GM23338 (cell line): Measurements from ENCODE around the gene DIAPH3. TPM values are rescaled to one million over a fixed set of nuclear protein-coding genes. Genes with fewer than 3 reads are reported as not detected.

Experiments used
- ATAC-seq: fragments of 200-7000 bp; cut with Tn5 transposase; 3 replicates; pipeline ENCODE4 v1.9.1; 2020
- DNase-seq: peaks from one replicate; pipeline ENCODE4 v3.0.0-alpha.2; 2015; ENCODE audit warnings: low spot score
- H2AFZ ChIP-seq: fragments of 200-600 bp; sonication (generic); 2 replicates; pipeline ENCODE4 v1.8.0; 2016; ENCODE audit warnings: antibody characterized with exemption, mild to moderate bottlenecking, moderate library complexity
- H3F3A ChIP-seq: fragments of 200-600 bp; sonication (generic); replicated peaks from 2 replicates; pipeline ENCODE4 v1.8.0; 2017; ENCODE audit warnings: antibody characterized with exemption, mixed run types, low read depth
- H3K27ac ChIP-seq: fragments of 200-600 bp; sonication (generic); 2 replicates; pipeline ENCODE4 v1.6.1; 2016; ENCODE audit warnings: low read depth
- H3K27me3 ChIP-seq: fragments of 200-600 bp; sonication (generic); 2 replicates; pipeline ENCODE4 v1.8.0; 2016; ENCODE audit warnings: mild to moderate bottlenecking, mixed run types, moderate library complexity; ENCODE audit not compliant: insufficient read depth
- H3K36me3 ChIP-seq: fragments of 200-600 bp; sonication (generic); 2 replicates; pipeline ENCODE4 v1.8.0; 2016; ENCODE audit warnings: mild to moderate bottlenecking; ENCODE audit not compliant: insufficient read depth
- H3K4me1 ChIP-seq: fragments of 200-600 bp; sonication (generic); 2 replicates; pipeline ENCODE4 v1.8.0; 2016; ENCODE audit warnings: mild to moderate bottlenecking, moderate library complexity; ENCODE audit not compliant: insufficient read depth
- H3K4me2 ChIP-seq: fragments of 200-600 bp; sonication (generic); 2 replicates; pipeline ENCODE4 v1.7.1; 2017; ENCODE audit warnings: mixed run types
- H3K4me3 ChIP-seq: fragments of 200-600 bp; sonication (generic); 2 replicates; pipeline ENCODE4 v1.6.1; 2016; ENCODE audit warnings: mixed run types
- H3K79me2 ChIP-seq: fragments of 200-600 bp; sonication (generic); replicated peaks from 2 replicates; pipeline ENCODE4 v1.8.0; 2017; ENCODE audit warnings: mild to moderate bottlenecking; ENCODE audit not compliant: insufficient read depth
- H3K9me2 ChIP-seq: fragments of 200-600 bp; sonication (generic); 2 replicates; pipeline ENCODE4 v1.8.0; 2017; ENCODE audit not compliant: insufficient read depth
- H4K20me1 ChIP-seq: fragments of 200-600 bp; sonication (generic); replicated peaks from 2 replicates; pipeline ENCODE4 v1.8.0; 2017; ENCODE audit warnings: mild to moderate bottlenecking; ENCODE audit not compliant: insufficient read depth
- H3K27ac Mint-ChIP-seq: 2 replicates; pipeline ENCODE4 v1.8.0; 2020; ENCODE audit warnings: inconsistent platforms, mild to moderate bottlenecking, moderate library complexity, mixed read lengths
- H3K27me3 Mint-ChIP-seq: 3 replicates; pipeline ENCODE4 v1.8.0; 2022; ENCODE audit warnings: low read depth, mild to moderate bottlenecking, moderate library complexity, mixed read lengths, inconsistent platforms; ENCODE audit not compliant: insufficient read depth, poor library complexity
- H3K36me3 Mint-ChIP-seq: 3 replicates; pipeline ENCODE4 v1.8.0; 2021; ENCODE audit warnings: low read depth, mild to moderate bottlenecking, inconsistent platforms, moderate library complexity, mixed read lengths
- H3K4me1 Mint-ChIP-seq: 3 replicates; pipeline ENCODE4 v1.8.0; 2020; ENCODE audit warnings: mild to moderate bottlenecking, inconsistent platforms, mixed read lengths
- H3K4me3 Mint-ChIP-seq: 3 replicates; pipeline ENCODE4 v1.8.0; 2021; ENCODE audit warnings: moderate library complexity, mild to moderate bottlenecking, inconsistent platforms, mixed read lengths
- H3K9me3 Mint-ChIP-seq: 3 replicates; pipeline ENCODE4 v1.8.0; 2020; ENCODE audit warnings: moderate library complexity, mild to moderate bottlenecking, inconsistent platforms, mixed read lengths
- CTCF ChIP-seq, 2 experiments: fragments of 200-600 bp in 1 of 2; sonication (generic) in 1 of 2; conservative IDR thresholded peaks; 2 replicates each; pipeline versions ENCODE4 v1.5.1 to v1.6.1; 2016 to 2017; ENCODE audit warnings: antibody characterized with exemption in 2 of 2, low read depth in 2 of 2, mild to moderate bottlenecking in 2 of 2, moderate library complexity in 1 of 2
- EZH2 ChIP-seq: fragments of 200-600 bp; sonication (generic); IDR thresholded peaks from one replicate; pipeline ENCODE4 v1.8.0; 2017; ENCODE audit warnings: antibody characterized with exemption, mild to moderate bottlenecking, low read depth; ENCODE audit not compliant: unreplicated experiment
- NANOG ChIP-seq: IDR thresholded peaks from 2 replicates; pipeline ENCODE4 v1.6.1; 2016; ENCODE audit warnings: antibody characterized with exemption, borderline replicate concordance
- ZNF114 ChIP-seq: fragments of 250-450 bp; sonication (Bioruptor Pico); IDR thresholded peaks from 2 replicates; pipeline ENCODE4 v1.5.0; 2020; ENCODE audit warnings: mild to moderate bottlenecking, moderate library complexity
- polyA plus RNA-seq: library from polyadenylated mRNA; unstranded; fragments of >200 nt; fragmentation: Nextera tagmentation; extraction: Ambion mirVana; gene quantifications from 2 replicates; pipeline ENCODE4 v1.2.1, GENCODE V29; 2016
- total RNA-seq: library from RNA; depleted of rRNA; stranded (reverse); fragments of >200 nt; shearing (Covaris generic); gene quantifications from 2 replicates; pipeline ENCODE4 v1.2.3, GENCODE V29; 2014
- TF ChIP-seq, protein P1 (sequence below): fragments of 250-450 bp; sonication (Bioruptor Pico); IDR thresholded peaks from 2 replicates; pipeline ENCODE4 v1.5.0; 2020; ENCODE audit warnings: mild to moderate bottlenecking, moderate library complexity

Gene DIAPH3
- total and polyA plus RNA-seq, 2 experiments from 2014 or later, result 23.4 to 30.2 TPM

- Mint-ChIP-seq H3K9me3 (no peaks in the 10 kb centered on the region), H3K36me3 (peaks cover under 1% of the 10 kb centered on the region; the same call in 2 of the 3 replicates), H3K27ac (no peak overlapping the region), H3K4me1 (peaks cover 4% of the 10 kb centered on the region; the same call in 2 of the 3 replicates), H3K4me3 (no peak overlapping the region), H3K27me3 (no peaks in the 10 kb centered on the region)
- Histone ChIP-seq H3K36me3 (no peaks in the 10 kb centered on the region), H3K79me2 (no peaks in the 10 kb centered on the region), H4K20me1 (no peaks in the 10 kb centered on the region; the same call in 1 of the 2 replicates), H3K4me2 (no peak overlapping the region), H2AFZ (no peak overlapping the region), H3K27me3 (no peaks in the 10 kb centered on the region), H3K4me1 (no peaks in the 10 kb centered on the region), H3K27ac (no peak overlapping the region), H3K4me3 (no peak overlapping the region), H3F3A (no peaks in the 10 kb centered on the region), H3K9me2 (no peaks in the 10 kb centered on the region)
- TF ChIP-seq NANOG (no peak), CTCF (conservative IDR thresholded peaks at IDR 0.05; ENCODE audit: low read depth in 2 of 2) (no peak), ZNF114 (CRISPR knock-in tag) (no peak)
- TF ChIP-seq, protein P1, sequence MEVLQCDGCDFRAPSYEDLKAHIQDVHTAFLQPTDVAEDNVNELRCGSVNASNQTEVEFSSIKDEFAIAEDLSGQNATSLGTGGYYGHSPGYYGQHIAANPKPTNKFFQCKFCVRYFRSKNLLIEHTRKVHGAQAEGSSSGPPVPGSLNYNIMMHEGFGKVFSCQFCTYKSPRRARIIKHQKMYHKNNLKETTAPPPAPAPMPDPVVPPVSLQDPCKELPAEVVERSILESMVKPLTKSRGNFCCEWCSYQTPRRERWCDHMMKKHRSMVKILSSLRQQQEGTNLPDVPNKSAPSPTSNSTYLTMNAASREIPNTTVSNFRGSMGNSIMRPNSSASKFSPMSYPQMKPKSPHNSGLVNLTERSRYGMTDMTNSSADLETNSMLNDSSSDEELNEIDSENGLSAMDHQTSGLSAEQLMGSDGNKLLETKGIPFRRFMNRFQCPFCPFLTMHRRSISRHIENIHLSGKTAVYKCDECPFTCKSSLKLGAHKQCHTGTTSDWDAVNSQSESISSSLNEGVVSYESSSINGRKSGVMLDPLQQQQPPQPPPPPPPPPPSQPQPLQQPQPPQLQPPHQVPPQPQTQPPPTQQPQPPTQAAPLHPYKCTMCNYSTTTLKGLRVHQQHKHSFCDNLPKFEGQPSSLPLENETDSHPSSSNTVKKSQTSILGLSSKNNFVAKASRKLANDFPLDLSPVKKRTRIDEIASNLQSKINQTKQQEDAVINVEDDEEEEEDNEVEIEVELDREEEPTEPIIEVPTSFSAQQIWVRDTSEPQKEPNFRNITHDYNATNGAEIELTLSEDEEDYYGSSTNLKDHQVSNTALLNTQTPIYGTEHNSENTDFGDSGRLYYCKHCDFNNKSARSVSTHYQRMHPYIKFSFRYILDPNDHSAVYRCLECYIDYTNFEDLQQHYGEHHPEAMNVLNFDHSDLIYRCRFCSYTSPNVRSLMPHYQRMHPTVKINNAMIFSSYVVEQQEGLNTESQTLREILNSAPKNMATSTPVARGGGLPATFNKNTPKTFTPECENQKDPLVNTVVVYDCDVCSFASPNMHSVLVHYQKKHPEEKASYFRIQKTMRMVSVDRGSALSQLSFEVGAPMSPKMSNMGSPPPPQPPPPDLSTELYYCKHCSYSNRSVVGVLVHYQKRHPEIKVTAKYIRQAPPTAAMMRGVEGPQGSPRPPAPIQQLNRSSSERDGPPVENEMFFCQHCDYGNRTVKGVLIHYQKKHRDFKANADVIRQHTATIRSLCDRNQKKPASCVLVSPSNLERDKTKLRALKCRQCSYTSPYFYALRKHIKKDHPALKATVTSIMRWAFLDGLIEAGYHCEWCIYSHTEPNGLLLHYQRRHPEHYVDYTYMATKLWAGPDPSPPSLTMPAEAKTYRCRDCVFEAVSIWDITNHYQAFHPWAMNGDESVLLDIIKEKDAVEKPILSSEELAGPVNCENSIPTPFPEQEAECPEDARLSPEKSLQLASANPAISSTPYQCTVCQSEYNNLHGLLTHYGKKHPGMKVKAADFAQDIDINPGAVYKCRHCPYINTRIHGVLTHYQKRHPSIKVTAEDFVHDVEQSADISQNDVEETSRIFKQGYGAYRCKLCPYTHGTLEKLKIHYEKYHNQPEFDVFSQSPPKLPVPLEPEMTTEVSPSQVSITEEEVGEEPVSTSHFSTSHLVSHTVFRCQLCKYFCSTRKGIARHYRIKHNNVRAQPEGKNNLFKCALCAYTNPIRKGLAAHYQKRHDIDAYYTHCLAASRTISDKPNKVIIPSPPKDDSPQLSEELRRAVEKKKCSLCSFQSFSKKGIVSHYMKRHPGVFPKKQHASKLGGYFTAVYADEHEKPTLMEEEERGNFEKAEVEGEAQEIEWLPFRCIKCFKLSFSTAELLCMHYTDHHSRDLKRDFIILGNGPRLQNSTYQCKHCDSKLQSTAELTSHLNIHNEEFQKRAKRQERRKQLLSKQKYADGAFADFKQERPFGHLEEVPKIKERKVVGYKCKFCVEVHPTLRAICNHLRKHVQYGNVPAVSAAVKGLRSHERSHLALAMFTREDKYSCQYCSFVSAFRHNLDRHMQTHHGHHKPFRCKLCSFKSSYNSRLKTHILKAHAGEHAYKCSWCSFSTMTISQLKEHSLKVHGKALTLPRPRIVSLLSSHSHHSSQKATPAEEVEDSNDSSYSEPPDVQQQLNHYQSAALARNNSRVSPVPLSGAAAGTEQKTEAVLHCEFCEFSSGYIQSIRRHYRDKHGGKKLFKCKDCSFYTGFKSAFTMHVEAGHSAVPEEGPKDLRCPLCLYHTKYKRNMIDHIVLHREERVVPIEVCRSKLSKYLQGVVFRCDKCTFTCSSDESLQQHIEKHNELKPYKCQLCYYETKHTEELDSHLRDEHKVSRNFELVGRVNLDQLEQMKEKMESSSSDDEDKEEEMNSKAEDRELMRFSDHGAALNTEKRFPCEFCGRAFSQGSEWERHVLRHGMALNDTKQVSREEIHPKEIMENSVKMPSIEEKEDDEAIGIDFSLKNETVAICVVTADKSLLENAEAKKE (CRISPR knock-in tag), result no peak
- no peak for DNase-seq
- no peak for ATAC-seq
Measured at GRCh38 chr13:59950266-59950665, 213.5 kb downstream of the DIAPH3 start.

DNA sequence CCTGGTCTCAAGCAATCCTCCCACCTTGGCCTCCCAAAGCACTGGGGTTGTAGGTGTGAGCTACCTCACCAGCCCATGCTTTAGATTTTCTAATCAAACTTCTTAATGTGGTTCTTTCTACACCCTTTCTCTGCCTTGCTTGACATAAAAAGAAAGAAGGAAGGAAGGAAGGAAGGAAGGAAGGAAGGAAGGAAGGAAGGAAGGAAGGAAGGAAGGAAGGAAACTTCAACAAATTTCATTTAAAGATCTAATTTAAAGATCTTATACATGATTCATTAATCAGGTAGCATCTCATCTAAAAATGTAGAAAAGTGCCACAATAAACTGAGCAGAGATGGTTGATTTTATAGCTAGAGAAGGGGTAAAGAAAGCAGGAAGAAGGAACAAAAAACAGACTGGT lies 215.0 kb downstream of the DIAPH3 start:
- DNase-seq (no peak), ATAC-seq (no peak)
- Mint-ChIP-seq H3K4me1 (peaks cover 4% of the 10 kb centered on the region; the same call in 2 of the 3 replicates), H3K4me3 (no peak overlapping the region), H3K27ac (no peak overlapping the region), H3K27me3 (no peaks in the 10 kb centered on the region), H3K9me3 (no peaks in the 10 kb centered on the region), H3K36me3 (no peaks in the 10 kb centered on the region)
- no peaks in the 10 kb centered on the region for H3K4me1 ChIP-seq
- no peaks in the 10 kb centered on the region for H3K36me3 ChIP-seq
- no peak overlapping the region for H3K4me3 ChIP-seq
- no peaks in the 10 kb centered on the region for H3F3A ChIP-seq
- H3K79me2 ChIP-seq, result no peaks in the 10 kb centered on the region
- H3K27ac ChIP-seq, result no peak overlapping the region
- H3K9me2 ChIP-seq, result no peaks in the 10 kb centered on the region
- H2AFZ ChIP-seq, result no peak overlapping the region
- no peaks in the 10 kb centered on the region; the same call in 1 of the 2 replicates for H4K20me1 ChIP-seq
- H3K4me2 ChIP-seq, result no peak overlapping the region
- no peaks in the 10 kb centered on the region for H3K27me3 ChIP-seq
- no peak for TF ChIP-seq EZH2
